IMR-90 (cell line): ENCODE measurements around the gene SLC6A2. TPM values are rescaled to one million over a fixed set of nuclear protein-coding genes. Genes with fewer than 3 reads are reported as not detected.

Source experiments
- ATAC-seq: fragments of 200-7000 bp; cut with Tn5 transposase; 2 replicates; pipeline ENCODE4 v1.9.1; 2020; ENCODE audit warnings: low read depth, mild to moderate bottlenecking, moderate library complexity
- BruUV-seq: library from RNA; stranded (reverse); fragments of 400-500 nt; replicated peaks from 2 replicates; lab custom pipeline; 2021; lab: Mats Ljungman, UMichigan
- CTCF ChIA-PET: fragments of 300-600 bp; formaldehyde crosslinking; extraction: SDS; loops from one replicate; lab custom pipeline; 2021; ENCODE audit warnings: antibody characterized with exemption; lab: Yijun Ruan, JAX
- POLR2A ChIA-PET: fragments of 300-600 bp; sonication (Branson Sonifier 250); formaldehyde crosslinking; loops from one replicate; lab custom pipeline; 2022; ENCODE audit warnings: antibody characterized with exemption; ENCODE audit not compliant: unreplicated experiment; lab: Charles Lee
- DNase-seq: peaks from one replicate; pipeline ENCODE4 v3.0.0; 2013
- H2AFZ ChIP-seq: replicated peaks from 2 replicates; pipeline ENCODE3; 2013; ENCODE audit warnings: low read length, mild to moderate bottlenecking; ENCODE audit not compliant: poor library complexity
- H2AK5ac ChIP-seq: 2 replicates; pipeline ENCODE4 v1.6.1; 2013; ENCODE audit warnings: low read depth, low read length, inconsistent platforms
- H2AK9ac ChIP-seq: replicated peaks from 2 replicates; pipeline ENCODE3; 2013; ENCODE audit warnings: mild to moderate bottlenecking, low read depth, low read length, moderate library complexity; ENCODE audit not compliant: poor library complexity
- H2BK120ac ChIP-seq: 2 replicates; pipeline ENCODE4 v1.6.1; 2013; ENCODE audit warnings: low read depth, low read length, inconsistent platforms
- H2BK15ac ChIP-seq: 3 replicates; pipeline ENCODE4 v1.6.1; 2013; ENCODE audit warnings: low read depth, low read length, inconsistent platforms
- H2BK20ac ChIP-seq: 2 replicates; pipeline ENCODE4 v1.6.1; 2013; ENCODE audit warnings: low read depth, mild to moderate bottlenecking, inconsistent platforms, low read length, moderate library complexity
- H2BK5ac ChIP-seq: 2 replicates; pipeline ENCODE4 v1.6.1; 2013; ENCODE audit warnings: mild to moderate bottlenecking, low read depth, low read length, inconsistent platforms; ENCODE audit not compliant: poor library complexity, severe bottlenecking
- H3K14ac ChIP-seq: replicated peaks from 2 replicates; pipeline ENCODE4 v1.6.1; 2013; ENCODE audit warnings: low read depth, low read length, inconsistent platforms
- H3K18ac ChIP-seq: 2 replicates; pipeline ENCODE4 v1.6.1; 2013; ENCODE audit warnings: low read depth, low read length, control low read depth
- H3K23ac ChIP-seq: 2 replicates; pipeline ENCODE4 v1.6.1; 2013; ENCODE audit warnings: low read depth, low read length, inconsistent platforms
- H3K27ac ChIP-seq: 2 replicates; pipeline ENCODE4 v1.5.1; 2013; ENCODE audit warnings: mild to moderate bottlenecking, control low read depth, low read length; ENCODE audit not compliant: insufficient read depth
- H3K27me3 ChIP-seq: 2 replicates; pipeline ENCODE4 v1.6.1; 2013; ENCODE audit warnings: low read length; ENCODE audit not compliant: control insufficient read depth, insufficient read depth
- H3K36me3 ChIP-seq: 2 replicates; pipeline ENCODE4 v1.6.1; 2013; ENCODE audit warnings: low read length, mixed read lengths; ENCODE audit not compliant: control insufficient read depth, insufficient read depth
- H3K4ac ChIP-seq: 2 replicates; pipeline ENCODE4 v1.6.1; 2013; ENCODE audit warnings: low read depth, low read length, inconsistent platforms
- H3K4me1 ChIP-seq: 2 replicates; pipeline ENCODE4 v1.6.1; 2013; ENCODE audit warnings: low read length, mixed read lengths; ENCODE audit not compliant: control insufficient read depth, insufficient read depth
- H3K4me2 ChIP-seq: 2 replicates; pipeline ENCODE4 v1.6.1; 2013; ENCODE audit warnings: low read depth, mild to moderate bottlenecking, control low read depth, low read length, moderate library complexity
- H3K4me3 ChIP-seq: 2 replicates; pipeline ENCODE4 v1.5.1; 2013; ENCODE audit warnings: low read depth, mild to moderate bottlenecking, control low read depth, low read length, moderate library complexity; ENCODE audit not compliant: insufficient read depth
- H3K56ac ChIP-seq: 2 replicates; pipeline ENCODE4 v1.6.1; 2013; ENCODE audit warnings: low read length, inconsistent platforms; ENCODE audit not compliant: insufficient read depth; ENCODE audit errors: extremely low read depth
- H3K79me1 ChIP-seq, 2 experiments: 2 replicates each; pipeline ENCODE4 v1.6.1; 2013; ENCODE audit warnings: low read length in 2 of 2, inconsistent platforms in 1 of 2, low read depth in 1 of 2
- H3K9ac ChIP-seq: 2 replicates; pipeline ENCODE4 v1.6.1; 2013; ENCODE audit warnings: low read depth, low read length, control low read depth
- H3K9me1 ChIP-seq: 2 replicates; pipeline ENCODE4 v1.6.1; 2013; ENCODE audit warnings: low read length, inconsistent platforms; ENCODE audit not compliant: insufficient read depth
- H3K9me3 ChIP-seq: 2 replicates; pipeline ENCODE4 v1.6.1; 2013; ENCODE audit warnings: low read length; ENCODE audit not compliant: control insufficient read depth, insufficient read depth
- H4K20me1 ChIP-seq: 2 replicates; pipeline ENCODE4 v1.6.1; 2013; ENCODE audit warnings: low read length, inconsistent platforms; ENCODE audit not compliant: insufficient read depth
- H4K5ac ChIP-seq: 2 replicates; pipeline ENCODE4 v1.6.1; 2013; ENCODE audit warnings: mild to moderate bottlenecking, low read depth, low read length, control low read depth
- H4K8ac ChIP-seq, 2 experiments: 2 replicates each; pipeline ENCODE4 v1.6.1; 2013; ENCODE audit warnings: low read depth in 2 of 2, low read length in 2 of 2, control low read depth in 1 of 2, inconsistent platforms in 1 of 2
- H4K91ac ChIP-seq: 2 replicates; pipeline ENCODE4 v1.6.1; 2013; ENCODE audit warnings: low read depth, low read length, inconsistent platforms; ENCODE audit not compliant: insufficient read depth
- CTCF ChIP-seq: conservative IDR thresholded peaks from 2 replicates; pipeline ENCODE4 v1.5.1; 2012; ENCODE audit warnings: mild to moderate bottlenecking, low read depth, low read length, improper control_type of control experiment
- FOS ChIP-seq: fragments of 150-350 bp; IDR thresholded peaks from 2 replicates; pipeline ENCODE4 v1.6.1; 2016; ENCODE audit warnings: low read depth, low read length
- MAFK ChIP-seq: IDR thresholded peaks from 2 replicates; pipeline ENCODE4 v1.6.1; 2012; ENCODE audit warnings: low read depth, low read length, improper control_type of control experiment
- POLR2A ChIP-seq: IDR thresholded peaks from 2 replicates; pipeline ENCODE4 v1.6.1; 2012; ENCODE audit warnings: mild to moderate bottlenecking, low read depth, low read length
- dilution Hi-C: fragments of 300-500 bp; cut with HindIII; formaldehyde crosslinking; loops from one replicate; pipeline ENCODE4 v1.14.3; 2018; ENCODE audit warnings: low sequenced_read_pairs; ENCODE audit not compliant: unreplicated experiment
- in situ Hi-C: fragments of 300-500 bp; cut with MboI; formaldehyde crosslinking; loops from 3 replicates; pipeline ENCODE4 v1.14.3; 2019; ENCODE audit warnings: low sequenced_read_pairs, inconsistent platforms, mixed read lengths
- intact Hi-C: fragments of 100-400 bp; cut with micrococcal nuclease; formaldehyde crosslinking; loops from 2 replicates; pipeline ENCODE4 v1.10.0; 2022
- polyA plus RNA-seq, 3 experiments: library from polyadenylated mRNA; depleted of rRNA; stranded (reverse); fragments of >200 nt; gene quantifications; 2 replicates each; pipeline ENCODE4 v1.2.3, GENCODE V29; 2012; ENCODE audit warnings: low replicate concordance in 1 of 3
- total RNA-seq: library from RNA; depleted of rRNA; stranded (reverse); fragments of >200 nt; gene quantifications from 2 replicates; pipeline ENCODE4 v1.2.3, GENCODE V29; 2012

Gene SLC6A2
- total and polyA plus RNA-seq, 2 of the 4 experiments (the other 2 are of a cell fraction), result not detected

GRCh38 chr16:55661941-55662643 is 6.3 kb downstream of the SLC6A2 start:
- H3K79me1 ChIP-seq, result no peaks in the 10 kb centered on the region
- no peaks in the 10 kb centered on the region for H3K9me1 ChIP-seq
- H3K4me3 ChIP-seq, result no peak overlapping the region
- H3K4me1 ChIP-seq, result no peaks in the 10 kb centered on the region
- ChIA-PET POLR2A (no interaction called here), CTCF (no interaction called here)
- H4K8ac ChIP-seq, result no peak overlapping the region
- H4K91ac ChIP-seq, result no peak overlapping the region
- no peaks in the 10 kb centered on the region for H4K20me1 ChIP-seq
- H3K56ac ChIP-seq, result no peak overlapping the region
- H2AFZ ChIP-seq, result no peak overlapping the region
- H3K9me3 ChIP-seq, result peaks cover 2% of the 10 kb centered on the region; the same call in 1 of the 2 replicates
- TF ChIP-seq MAFK (no peak), POLR2A (no peak), FOS (no peak), CTCF (no peak)
- H3K27ac ChIP-seq, result no peak overlapping the region
- H2AK5ac ChIP-seq, result no peak overlapping the region
- no peak overlapping the region for H2BK15ac ChIP-seq
- no peak overlapping the region for H3K4me2 ChIP-seq
- no peak overlapping the region for H2BK20ac ChIP-seq
- no peak for DNase-seq
- no peak overlapping the region for H3K14ac ChIP-seq
- dilution Hi-C loops, result no loop called here
- H4K5ac ChIP-seq, result no peak overlapping the region
- H3K4ac ChIP-seq, result no peak overlapping the region
- H3K27me3 ChIP-seq, result peaks cover 47% of the 10 kb centered on the region
- H3K9ac ChIP-seq, result no peak overlapping the region
- H3K18ac ChIP-seq, result no peak overlapping the region
- no peak overlapping the region for H2BK120ac ChIP-seq
- H2AK9ac ChIP-seq, result no peak overlapping the region
- no TSS peak for BruUV-seq
- no peak for ATAC-seq
- intact Hi-C loops, result no loop called here
- in situ Hi-C loops, result no loop called here
- H3K36me3 ChIP-seq, result no peaks in the 10 kb centered on the region
- no peak overlapping the region for H3K23ac ChIP-seq
- no peak overlapping the region for H2BK5ac ChIP-seq
